Parathyroid adenoma (tissue), 2 donors: Measurements from ENCODE around the gene PDE4D.

Experiments used
- H2AFZ ChIP-seq: fragments of 300-600 bp; sonication (generic); one replicate; pipeline ENCODE4 v1.7.0; 2017; ENCODE audit warnings: antibody characterized with exemption, mild to moderate bottlenecking
- H3K27ac ChIP-seq: fragments of 300-600 bp; sonication (generic); one replicate; pipeline ENCODE4 v1.7.0; 2017
- H3K27me3 ChIP-seq: fragments of 300-600 bp; sonication (generic); one replicate; pipeline ENCODE4 v1.7.0; 2017; ENCODE audit warnings: low read length; ENCODE audit not compliant: control insufficient read depth, insufficient read depth
- H3K36me3 ChIP-seq: fragments of 300-600 bp; sonication (generic); one replicate; pipeline ENCODE4 v1.7.0; 2017; ENCODE audit warnings: low read length; ENCODE audit not compliant: control insufficient read depth, insufficient read depth
- H3K4me1 ChIP-seq: fragments of 300-600 bp; sonication (generic); one replicate; pipeline ENCODE4 v1.7.0; 2017; ENCODE audit warnings: control low read depth
- H3K4me2 ChIP-seq: fragments of 300-600 bp; sonication (generic); one replicate; pipeline ENCODE4 v1.7.0; 2017; ENCODE audit warnings: low read length
- H3K4me3 ChIP-seq: fragments of 300-600 bp; sonication (generic); one replicate; pipeline ENCODE4 v1.7.0; 2017; ENCODE audit warnings: low read depth, low read length
- H3K79me2 ChIP-seq: fragments of 300-600 bp; sonication (generic); one replicate; pipeline ENCODE4 v1.7.0; 2017; ENCODE audit warnings: control low read depth
- H3K9ac ChIP-seq: fragments of 300-600 bp; sonication (generic); one replicate; pipeline ENCODE4 v1.7.0; 2017; ENCODE audit warnings: mild to moderate bottlenecking
- H3K9me3 ChIP-seq: fragments of 300-600 bp; sonication (generic); one replicate; pipeline ENCODE4 v1.7.0; 2017; ENCODE audit warnings: low read length; ENCODE audit not compliant: control insufficient read depth
- CTCF ChIP-seq: fragments of 300-600 bp; sonication (generic); IDR thresholded peaks from one replicate; pipeline ENCODE4 v1.7.0; 2017; ENCODE audit warnings: antibody characterized with exemption, mild to moderate bottlenecking
- donor health status: primary hyperparathyroidism.

Gene PDE4D

GRCh38 chr5:58967597-58968281 lies 925.8 kb downstream of the PDE4D start:
- H3K27me3 ChIP-seq = no peaks in the 10 kb centered on the region
- no peak overlapping the region for H2AFZ ChIP-seq
- H3K4me2 ChIP-seq = no peak overlapping the region
- H3K36me3 ChIP-seq = no peaks in the 10 kb centered on the region
- H3K4me3 ChIP-seq = no peak overlapping the region
- TF ChIP-seq CTCF = no peak
- H3K4me1 ChIP-seq = no peaks in the 10 kb centered on the region
- no peaks in the 10 kb centered on the region for H3K79me2 ChIP-seq
- no peak overlapping the region for H3K9ac ChIP-seq
- H3K9me3 ChIP-seq = no peaks in the 10 kb centered on the region
- H3K27ac ChIP-seq = no peak overlapping the region

- Histone ChIP-seq H3K9ac (no peak overlapping the region), H3K4me2 (no peak overlapping the region), H3K79me2 (no peaks in the 10 kb centered on the region), H2AFZ (no peak overlapping the region), H3K27ac (no peak overlapping the region), H3K27me3 (no peaks in the 10 kb centered on the region), H3K4me3 (no peak overlapping the region), H3K36me3 (no peaks in the 10 kb centered on the region), H3K9me3 (no peaks in the 10 kb centered on the region), H3K4me1 (no peaks in the 10 kb centered on the region)
- no peak for TF ChIP-seq CTCF
These were observed 927.7 kb downstream of the PDE4D start for GRCh38 chr5:58965677-58966414.

DNA sequence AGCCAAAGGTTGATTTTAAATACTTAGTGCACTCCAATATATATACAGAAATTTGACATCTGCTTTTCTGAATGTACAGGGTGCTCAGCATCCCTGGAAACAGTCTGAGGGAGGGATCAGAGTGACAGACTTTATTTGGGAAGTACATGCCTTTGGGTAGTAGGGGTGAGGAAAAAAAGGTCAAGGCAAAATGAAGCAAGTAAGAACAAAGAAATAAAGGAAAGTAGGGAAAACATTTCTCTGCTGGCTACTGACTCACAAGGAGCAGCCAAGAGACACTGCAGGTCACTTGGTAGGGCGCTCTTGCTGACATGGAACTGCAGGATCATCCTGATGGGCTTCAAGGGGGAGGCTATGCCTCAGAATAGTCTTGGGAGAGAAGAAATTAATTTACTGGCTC lies 929.7 kb downstream of the PDE4D start:
- Histone ChIP-seq H3K36me3 (no peaks in the 10 kb centered on the region), H3K27me3 (no peaks in the 10 kb centered on the region), H3K4me1 (no peaks in the 10 kb centered on the region), H3K4me2 (no peak overlapping the region), H2AFZ (no peak overlapping the region), H3K79me2 (no peaks in the 10 kb centered on the region), H3K9ac (no peak overlapping the region), H3K27ac (no peak overlapping the region), H3K4me3 (no peak overlapping the region), H3K9me3 (no peaks in the 10 kb centered on the region)
- TF ChIP-seq CTCF = no peak

DNA sequence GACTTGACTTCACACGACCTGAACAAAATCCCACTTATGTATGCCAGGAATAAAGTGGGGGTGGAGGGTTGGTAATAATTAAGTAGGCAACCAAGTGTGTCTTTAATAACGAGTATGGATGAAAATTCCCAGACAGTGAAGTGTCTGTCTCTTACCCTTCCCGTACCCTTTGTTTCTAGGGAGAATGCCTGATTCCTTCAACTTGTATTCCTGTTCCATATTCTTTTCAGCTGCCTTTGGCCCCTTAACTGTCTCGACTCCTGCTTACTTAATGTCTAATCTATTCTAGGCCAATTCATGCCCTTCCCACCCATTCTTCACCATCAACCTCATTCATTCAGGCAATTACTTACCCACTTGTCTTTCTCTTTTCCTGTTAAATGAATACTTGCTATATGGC lies 930.2 kb downstream of the PDE4D start:
- Histone ChIP-seq H3K9ac (no peak overlapping the region), H3K27me3 (no peaks in the 10 kb centered on the region), H3K9me3 (no peaks in the 10 kb centered on the region), H3K4me1 (no peaks in the 10 kb centered on the region), H3K36me3 (no peaks in the 10 kb centered on the region), H3K4me2 (no peak overlapping the region), H3K79me2 (no peaks in the 10 kb centered on the region), H3K27ac (no peak overlapping the region), H2AFZ (no peak overlapping the region), H3K4me3 (no peak overlapping the region)
- TF ChIP-seq CTCF = no peak
